Activated T-cell treated with anti-CD3 and anti-CD28 coated beads, Interleukin-2, amount 50 U/mL, for 4 hours (primary cell): ENCODE measurements around the gene SV2C. TPM values are rescaled to one million over a fixed set of nuclear protein-coding genes. Genes with fewer than 3 reads are reported as not detected.

Experiments used
- ATAC-seq, 2 donors: fragments of 200-7000 bp; cut with Tn5 transposase; one replicate each; pipeline ENCODE4 v1.10.0; 2021
- DNase-seq: peaks from one replicate; pipeline ENCODE4 v3.0.0-alpha.2; 2020
- H3K27me3 Mint-ChIP-seq: one replicate; pipeline ENCODE4 v1.8.0; 2021; ENCODE audit warnings: low read depth, mixed read lengths
- H3K36me3 Mint-ChIP-seq: one replicate; pipeline ENCODE4 v1.8.0; 2022; ENCODE audit warnings: mixed read lengths; ENCODE audit not compliant: insufficient read depth
- H3K4me1 Mint-ChIP-seq: one replicate; pipeline ENCODE4 v1.8.0; 2021; ENCODE audit warnings: low read depth, mixed read lengths
- H3K4me3 Mint-ChIP-seq: one replicate; pipeline ENCODE4 v1.8.0; 2021; ENCODE audit warnings: mild to moderate bottlenecking, moderate library complexity, mixed read lengths
- H3K9me3 Mint-ChIP-seq: one replicate; pipeline ENCODE4 v1.8.0; 2021; ENCODE audit warnings: mixed read lengths
- total RNA-seq, 3 donors: library from RNA; stranded (reverse); gene quantifications; one replicate each; pipeline ENCODE4 v1.2.1, GENCODE V29; 2021

Gene SV2C
- total RNA-seq, 3 donors from 2014 or later = not detected

- peaks cover 14% of the 10 kb centered on the region for H3K4me1 Mint-ChIP-seq
- no peak overlapping the region for H3K4me3 Mint-ChIP-seq
- H3K27me3 Mint-ChIP-seq = no peaks in the 10 kb centered on the region
These were observed 288.8 kb downstream of the SV2C start for GRCh38 chr5:76371960-76372322.

GRCh38 chr5:76372323-76373054 is 289.3 kb downstream of the SV2C start:
- Mint-ChIP-seq H3K9me3 (no peaks in the 10 kb centered on the region), H3K4me1 (peaks cover 11% of the 10 kb centered on the region), H3K36me3 (no peaks in the 10 kb centered on the region), H3K27me3 (no peaks in the 10 kb centered on the region), H3K4me3 (no peak overlapping the region)
- ATAC-seq = no peak
- no peak for DNase-seq

More at GRCh38 chr5:76371960-76372322, 288.8 kb downstream of the SV2C start:
- no peak for DNase-seq
- ATAC-seq = no peak
- Mint-ChIP-seq H3K9me3 (no peaks in the 10 kb centered on the region), H3K36me3 (no peaks in the 10 kb centered on the region)

- peaks cover 14% of the 10 kb centered on the region for H3K4me1 Mint-ChIP-seq
- H3K9me3 Mint-ChIP-seq = no peaks in the 10 kb centered on the region
- no peak overlapping the region for H3K4me3 Mint-ChIP-seq
- H3K27me3 Mint-ChIP-seq = no peaks in the 10 kb centered on the region
- DNase-seq (no peak), ATAC-seq (no peak)
- no peaks in the 10 kb centered on the region for H3K36me3 Mint-ChIP-seq
These were observed 293.1 kb downstream of the SV2C start for GRCh38 chr5:76376148-76376865.

- peaks cover 14% of the 10 kb centered on the region for H3K4me1 Mint-ChIP-seq
- DNase-seq = no peak
- no peaks in the 10 kb centered on the region for H3K36me3 Mint-ChIP-seq
- no peaks in the 10 kb centered on the region for H3K27me3 Mint-ChIP-seq
- H3K4me3 Mint-ChIP-seq = no peak overlapping the region
- ATAC-seq = no peak
- H3K9me3 Mint-ChIP-seq = no peaks in the 10 kb centered on the region
These were observed 293.7 kb downstream of the SV2C start for GRCh38 chr5:76376866-76377230.

GRCh38 chr5:76378355-76378754 is 295.2 kb downstream of the SV2C start:
- Mint-ChIP-seq H3K4me3 (no peak overlapping the region), H3K9me3 (no peaks in the 10 kb centered on the region), H3K27me3 (no peaks in the 10 kb centered on the region), H3K36me3 (no peaks in the 10 kb centered on the region), H3K4me1 (peaks cover 20% of the 10 kb centered on the region)
- DNase-seq (no peak), ATAC-seq (no peak)

GRCh38 chr5:76379316-76379715 is 296.1 kb downstream of the SV2C start:
- no peak for DNase-seq
- Mint-ChIP-seq H3K4me3 (no peak overlapping the region), H3K9me3 (no peaks in the 10 kb centered on the region), H3K4me1 (peaks cover 29% of the 10 kb centered on the region), H3K27me3 (no peaks in the 10 kb centered on the region), H3K36me3 (no peaks in the 10 kb centered on the region)
- no peak for ATAC-seq

- no peak for DNase-seq
- H3K4me3 Mint-ChIP-seq = no peak overlapping the region
- no peaks in the 10 kb centered on the region for H3K36me3 Mint-ChIP-seq
- no peaks in the 10 kb centered on the region for H3K9me3 Mint-ChIP-seq
- no peak for ATAC-seq
- H3K27me3 Mint-ChIP-seq = no peaks in the 10 kb centered on the region
- H3K4me1 Mint-ChIP-seq = peaks cover 34% of the 10 kb centered on the region
These were observed 296.7 kb downstream of the SV2C start for GRCh38 chr5:76379855-76380254.

- Mint-ChIP-seq H3K9me3 (no peaks in the 10 kb centered on the region), H3K27me3 (no peaks in the 10 kb centered on the region), H3K36me3 (no peaks in the 10 kb centered on the region), H3K4me3 (no peak overlapping the region), H3K4me1 (peaks cover 40% of the 10 kb centered on the region)
- ATAC-seq = no peak
- no peak for DNase-seq
These were observed 297.3 kb downstream of the SV2C start for GRCh38 chr5:76380346-76381066.

- DNase-seq (no peak), ATAC-seq (peak; percentile 12 to 25)
- H3K27me3 Mint-ChIP-seq = no peaks in the 10 kb centered on the region
- no peak overlapping the region for H3K4me3 Mint-ChIP-seq
- H3K36me3 Mint-ChIP-seq = no peaks in the 10 kb centered on the region
- H3K9me3 Mint-ChIP-seq = no peaks in the 10 kb centered on the region
- peaks cover 40% of the 10 kb centered on the region for H3K4me1 Mint-ChIP-seq
These were observed 300.1 kb downstream of the SV2C start for GRCh38 chr5:76383126-76383832.

GRCh38 chr5:76384189-76384588 is 301.0 kb downstream of the SV2C start:
- no peaks in the 10 kb centered on the region for H3K9me3 Mint-ChIP-seq
- H3K36me3 Mint-ChIP-seq = no peaks in the 10 kb centered on the region
- H3K4me3 Mint-ChIP-seq = no peak overlapping the region
- DNase-seq (no peak), ATAC-seq (peak in 1 of 2 donors; percentile 14)
- H3K4me1 Mint-ChIP-seq = peaks cover 35% of the 10 kb centered on the region
- no peaks in the 10 kb centered on the region for H3K27me3 Mint-ChIP-seq

- Mint-ChIP-seq H3K27me3 (no peaks in the 10 kb centered on the region), H3K4me3 (no peak overlapping the region), H3K36me3 (no peaks in the 10 kb centered on the region), H3K4me1 (peaks cover 33% of the 10 kb centered on the region), H3K9me3 (no peaks in the 10 kb centered on the region)
- no peak for DNase-seq
- ATAC-seq = peak in 1 of 2 donors; percentile 62
These were observed 301.5 kb downstream of the SV2C start for GRCh38 chr5:76384705-76385104.

GRCh38 chr5:76385540-76385939 is 302.4 kb downstream of the SV2C start:
- no peak for ATAC-seq
- Mint-ChIP-seq H3K4me3 (no peak overlapping the region), H3K4me1 (peaks cover 42% of the 10 kb centered on the region), H3K36me3 (no peaks in the 10 kb centered on the region), H3K27me3 (no peaks in the 10 kb centered on the region), H3K9me3 (no peaks in the 10 kb centered on the region)
- no peak for DNase-seq

GRCh38 chr5:76386360-76386759 is 303.2 kb downstream of the SV2C start:
- peaks cover 49% of the 10 kb centered on the region for H3K4me1 Mint-ChIP-seq
- ATAC-seq (no peak), DNase-seq (no peak)
- H3K36me3 Mint-ChIP-seq = no peaks in the 10 kb centered on the region
- no peaks in the 10 kb centered on the region for H3K27me3 Mint-ChIP-seq
- H3K4me3 Mint-ChIP-seq = no peak overlapping the region
- no peaks in the 10 kb centered on the region for H3K9me3 Mint-ChIP-seq

- Mint-ChIP-seq H3K36me3 (no peaks in the 10 kb centered on the region), H3K9me3 (no peaks in the 10 kb centered on the region), H3K4me1 (peaks cover 62% of the 10 kb centered on the region), H3K27me3 (no peaks in the 10 kb centered on the region), H3K4me3 (no peak overlapping the region)
- ATAC-seq (no peak), DNase-seq (no peak)
These were observed 305.1 kb downstream of the SV2C start for GRCh38 chr5:76388236-76388635.
